SK-N-SH treated with all-trans-retinoic acid at 6 μM for 48 hours (cell line): Measurements from ENCODE around the gene SMAP2.

Source experiments
- ATAC-seq: fragments of 200-7000 bp; cut with Tn5 transposase; 3 replicates; pipeline ENCODE4 v1.9.1; 2020; ENCODE audit warnings: mild to moderate bottlenecking, moderate library complexity
- ARNTL ChIP-seq: fragments of 450-650 bp; formaldehyde crosslinking; IDR thresholded peaks from 2 replicates; pipeline ENCODE4 v1.5.0; 2020; ENCODE audit warnings: low read depth, mild to moderate bottlenecking, moderate library complexity, borderline replicate concordance
- BACH2 ChIP-seq: fragments of 250-450 bp; sonication (Bioruptor Pico); IDR thresholded peaks from 2 replicates; pipeline ENCODE4 v1.9.0; 2021; ENCODE audit warnings: mild to moderate bottlenecking, borderline replicate concordance
- CREB5 ChIP-seq: fragments of 250-450 bp; sonication (Bioruptor Pico); IDR thresholded peaks from 2 replicates; pipeline ENCODE4 v1.5.1; 2020; ENCODE audit warnings: low read depth, mild to moderate bottlenecking, moderate library complexity
- CSDC2 ChIP-seq: fragments of 250-450 bp; sonication (Bioruptor Pico); IDR thresholded peaks from 2 replicates; pipeline ENCODE4 v1.5.0; 2020; ENCODE audit warnings: mild to moderate bottlenecking, moderate library complexity
- GLIS3 ChIP-seq: fragments of 250-450 bp; sonication (Bioruptor Pico); IDR thresholded peaks from 2 replicates; pipeline ENCODE4 v1.5.0; 2020; ENCODE audit warnings: mild to moderate bottlenecking, moderate library complexity
- ISL1 ChIP-seq: fragments of 250-450 bp; sonication (Bioruptor Pico); IDR thresholded peaks from 2 replicates; pipeline ENCODE4 v2.1.2; 2022; ENCODE audit warnings: mild to moderate bottlenecking, moderate library complexity
- OSR1 ChIP-seq: fragments of 250-450 bp; sonication (Bioruptor Pico); IDR thresholded peaks from 2 replicates; pipeline ENCODE4 v1.8.0; 2022; ENCODE audit warnings: moderate library complexity, mild to moderate bottlenecking, inconsistent platforms
- PATZ1 ChIP-seq: fragments of 250-450 bp; sonication (Bioruptor Pico); IDR thresholded peaks from 2 replicates; pipeline ENCODE4 v1.8.0; 2020; ENCODE audit warnings: mild to moderate bottlenecking, moderate library complexity, borderline replicate concordance
- RARB ChIP-seq: fragments of 250-450 bp; sonication (Bioruptor Pico); IDR thresholded peaks from 2 replicates; pipeline ENCODE4 v1.8.0; 2021; ENCODE audit warnings: mild to moderate bottlenecking, moderate library complexity
- SNAI2 ChIP-seq: fragments of 250-450 bp; sonication (Bioruptor Pico); IDR thresholded peaks from 2 replicates; pipeline ENCODE4 v1.5.0; 2020; ENCODE audit warnings: mild to moderate bottlenecking, moderate library complexity
- TOX ChIP-seq: fragments of 250-450 bp; sonication (Bioruptor Pico); IDR thresholded peaks from 2 replicates; pipeline ENCODE4 v1.8.0; 2021; ENCODE audit warnings: mild to moderate bottlenecking, moderate library complexity, borderline replicate concordance
- ZC3H10 ChIP-seq: fragments of 250-450 bp; sonication (Bioruptor Pico); IDR thresholded peaks from 2 replicates; pipeline ENCODE4 v1.5.1; 2021; ENCODE audit warnings: mild to moderate bottlenecking, moderate library complexity
- ZFP3 ChIP-seq: fragments of 250-450 bp; sonication (Bioruptor Pico); IDR thresholded peaks from 2 replicates; pipeline ENCODE4 v1.5.0; 2020; ENCODE audit warnings: mild to moderate bottlenecking, moderate library complexity
- ZFP30 ChIP-seq: fragments of 450-650 bp; formaldehyde crosslinking; IDR thresholded peaks from 2 replicates; pipeline ENCODE4 v1.5.0; 2022; ENCODE audit warnings: mild to moderate bottlenecking, moderate library complexity
- ZNF565 ChIP-seq: fragments of 450-650 bp; formaldehyde crosslinking; conservative IDR thresholded peaks from 2 replicates; pipeline ENCODE4 v1.5.0; 2020; ENCODE audit warnings: low read depth, mild to moderate bottlenecking, moderate library complexity
- ZNF8 ChIP-seq: fragments of 450-650 bp; formaldehyde crosslinking; IDR thresholded peaks from 2 replicates; pipeline ENCODE4 v1.5.0; 2020; ENCODE audit warnings: mild to moderate bottlenecking, moderate library complexity
- TF ChIP-seq, protein P1 (sequence below): fragments of 250-450 bp; sonication (Bioruptor Pico); IDR thresholded peaks from 2 replicates; pipeline ENCODE4 v1.8.0; 2021; ENCODE audit warnings: low read depth, mild to moderate bottlenecking, moderate library complexity, borderline replicate concordance
- TF ChIP-seq, protein P2 (sequence below): fragments of 250-450 bp; sonication (Bioruptor Pico); IDR thresholded peaks from 2 replicates; pipeline ENCODE4 v1.5.1; 2021; ENCODE audit warnings: mild to moderate bottlenecking, moderate library complexity

The SMAP2 gene

GRCh38 chr1:40396420-40396819 lies 22.9 kb downstream of the SMAP2 start:
- ATAC-seq, result no peak
- TF ChIP-seq PATZ1 (CRISPR knock-in tag) (no peak), CREB5 (CRISPR knock-in tag) (no peak), ISL1 (CRISPR knock-in tag) (no peak), ARNTL (CRISPR knock-in tag) (no peak), GLIS3 (CRISPR knock-in tag) (no peak), ZNF565 (CRISPR knock-in tag) (no peak), SNAI2 (CRISPR knock-in tag) (no peak), BACH2 (no peak), OSR1 (CRISPR knock-in tag) (no peak), ZNF8 (CRISPR knock-in tag) (no peak), CSDC2 (no peak), TOX (CRISPR knock-in tag) (no peak), RARB (CRISPR knock-in tag) (no peak), ZFP30 (no peak)
- TF ChIP-seq, protein P1, sequence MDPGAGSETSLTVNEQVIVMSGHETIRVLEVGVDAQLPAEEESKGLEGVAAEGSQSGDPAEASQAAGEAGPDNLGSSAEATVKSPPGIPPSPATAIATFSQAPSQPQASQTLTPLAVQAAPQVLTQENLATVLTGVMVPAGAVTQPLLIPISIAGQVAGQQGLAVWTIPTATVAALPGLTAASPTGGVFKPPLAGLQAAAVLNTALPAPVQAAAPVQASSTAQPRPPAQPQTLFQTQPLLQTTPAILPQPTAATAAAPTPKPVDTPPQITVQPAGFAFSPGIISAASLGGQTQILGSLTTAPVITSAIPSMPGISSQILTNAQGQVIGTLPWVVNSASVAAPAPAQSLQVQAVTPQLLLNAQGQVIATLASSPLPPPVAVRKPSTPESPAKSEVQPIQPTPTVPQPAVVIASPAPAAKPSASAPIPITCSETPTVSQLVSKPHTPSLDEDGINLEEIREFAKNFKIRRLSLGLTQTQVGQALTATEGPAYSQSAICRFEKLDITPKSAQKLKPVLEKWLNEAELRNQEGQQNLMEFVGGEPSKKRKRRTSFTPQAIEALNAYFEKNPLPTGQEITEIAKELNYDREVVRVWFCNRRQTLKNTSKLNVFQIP (CRISPR knock-in tag), result no peak

- ATAC-seq, result no peak
These were observed 23.7 kb downstream of the SMAP2 start for GRCh38 chr1:40397258-40397657.

GRCh38 chr1:40399984-40400704 lies 26.6 kb downstream of the SMAP2 start:
- no peak for TF ChIP-seq ISL1 (CRISPR knock-in tag)
- no peak for TF ChIP-seq ARNTL (CRISPR knock-in tag)
- TF ChIP-seq TOX (CRISPR knock-in tag), result no peak
- TF ChIP-seq, protein P1 (CRISPR knock-in tag), result no peak
- ATAC-seq, result no peak

More at GRCh38 chr1:40397258-40397657, 23.7 kb downstream of the SMAP2 start:
- TF ChIP-seq ZFP3 (CRISPR knock-in tag) (no peak), GLIS3 (CRISPR knock-in tag) (no peak), ZNF565 (CRISPR knock-in tag) (no peak)
- TF ChIP-seq, protein P2, sequence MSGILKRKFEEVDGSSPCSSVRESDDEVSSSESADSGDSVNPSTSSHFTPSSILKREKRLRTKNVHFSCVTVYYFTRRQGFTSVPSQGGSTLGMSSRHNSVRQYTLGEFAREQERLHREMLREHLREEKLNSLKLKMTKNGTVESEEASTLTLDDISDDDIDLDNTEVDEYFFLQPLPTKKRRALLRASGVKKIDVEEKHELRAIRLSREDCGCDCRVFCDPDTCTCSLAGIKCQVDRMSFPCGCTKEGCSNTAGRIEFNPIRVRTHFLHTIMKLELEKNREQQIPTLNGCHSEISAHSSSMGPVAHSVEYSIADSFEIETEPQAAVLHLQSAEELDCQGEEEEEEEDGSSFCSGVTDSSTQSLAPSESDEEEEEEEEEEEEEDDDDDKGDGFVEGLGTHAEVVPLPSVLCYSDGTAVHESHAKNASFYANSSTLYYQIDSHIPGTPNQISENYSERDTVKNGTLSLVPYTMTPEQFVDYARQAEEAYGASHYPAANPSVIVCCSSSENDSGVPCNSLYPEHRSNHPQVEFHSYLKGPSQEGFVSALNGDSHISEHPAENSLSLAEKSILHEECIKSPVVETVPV (CRISPR knock-in tag), result no peak
- TF ChIP-seq, all 23 proteins: peak for 0

GRCh38 chr1:40401473-40402201 lies 28.1 kb downstream of the SMAP2 start:
- ATAC-seq, result no peak
- TF ChIP-seq ARNTL (CRISPR knock-in tag) (no peak), ISL1 (CRISPR knock-in tag) (no peak), ZC3H10 (CRISPR knock-in tag) (no peak), CSDC2 (no peak), RARB (CRISPR knock-in tag) (no peak)
